ENCODE results near the gene MAP2K5. TPM values are rescaled to one million over a fixed set of nuclear protein-coding genes. Genes with fewer than 3 reads are reported as not detected.

The MAP2K5 gene
- total RNA-seq, 1 experiment from 2014 or later, result 15.0 TPM

DNA sequence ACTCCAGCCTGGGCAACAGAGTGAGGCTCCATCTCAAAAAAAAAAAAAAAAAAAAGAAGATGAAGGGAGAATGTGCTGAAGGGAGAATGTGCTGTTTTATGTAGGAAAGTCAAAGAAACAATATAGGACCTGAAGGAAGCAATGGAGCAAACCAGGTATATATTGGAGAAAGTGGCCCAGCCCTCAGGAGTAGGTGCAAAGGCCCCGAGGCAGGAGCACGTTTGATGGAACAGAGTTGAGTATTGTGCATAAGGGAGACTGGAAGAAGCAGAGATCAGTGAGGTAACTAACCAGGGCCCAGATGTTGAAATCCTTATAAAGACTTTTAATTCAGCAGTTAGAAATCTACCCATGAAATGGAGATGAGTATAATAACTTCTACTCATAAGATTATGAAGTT lies 79.6 kb downstream of the MAP2K5 start:
- Histone ChIP-seq H3K56ac (ENCODE audit: insufficient read length, low read depth, low read length) (no peak overlapping the region), H4K8ac (replicated peaks; ENCODE audit: insufficient read length, low read depth, low read length) (no peak overlapping the region), H3K79me1 (ENCODE audit: insufficient read depth, low read depth, low read length, poor library complexity, severe bottlenecking) (no peaks in the 10 kb centered on the region), H3K27ac (ENCODE audit: insufficient read length, low read depth, low read length) (no peak overlapping the region), H4K5ac (ENCODE audit: insufficient read length, low read depth, low read length) (no peak overlapping the region), H2BK120ac (ENCODE audit: low read depth, low read length, poor library complexity, severe bottlenecking) (no peak overlapping the region), H3K9ac (ENCODE audit: extremely low read depth, insufficient read length, low read length) (no peak overlapping the region), H2BK15ac (ENCODE audit: low read depth, low read length) (no peak overlapping the region), H3K14ac (ENCODE audit: insufficient read depth, low read length) (no peak overlapping the region), H2AK5ac (ENCODE audit: insufficient read length, low read length) (no peak overlapping the region), H3K23me2 (ENCODE audit: insufficient read length, low read depth, low read length, poor library complexity, severe bottlenecking) (no peaks in the 10 kb centered on the region), H3K9me3 (ENCODE audit: control insufficient read depth, low read depth, low read length) (no peaks in the 10 kb centered on the region), H2AFZ (ENCODE audit: low read length) (no peak overlapping the region), H3K23ac (ENCODE audit: insufficient read length, low read depth, low read length) (no peak overlapping the region), H4K91ac (ENCODE audit: insufficient read length, low read depth, low read length) (no peak overlapping the region), H3K79me2 (ENCODE audit: insufficient read depth, low read length) (no peaks in the 10 kb centered on the region), H3K4me2 (ENCODE audit: insufficient read depth, insufficient read length, low read length) (no peak overlapping the region), H3K18ac (ENCODE audit: insufficient read length, low read depth, low read length) (no peak overlapping the region), H4K20me1 (ENCODE audit: control insufficient read depth, insufficient read depth, insufficient read length) (no peaks in the 10 kb centered on the region), H2BK5ac (ENCODE audit: insufficient read length, low read length) (no peak overlapping the region), H3K4me1 (ENCODE audit: insufficient read depth, low read length) (no peaks in the 10 kb centered on the region), H2BK12ac (ENCODE audit: insufficient read length, low read depth, low read length) (no peak overlapping the region), H3K27me3 (ENCODE audit: insufficient read depth, low read length) (no peaks in the 10 kb centered on the region), H3K4ac (ENCODE audit: low read depth, low read length) (no peak overlapping the region), H3T11ph (ENCODE audit: low read length) (no peak overlapping the region), H2BK20ac (ENCODE audit: low read depth, low read length, poor library complexity, severe bottlenecking) (no peak overlapping the region)
- WGBS (ENCODE audit: extremely low coverage, insufficient read length, low lambda C conversion rate), result no CpG with 5 or more reads among the region's 2 CpGs
- no peaks in the 10 kb centered on the region for H3K27me3 Mint-ChIP-seq (ENCODE audit: low read depth)
- H3K36me3 Mint-ChIP-seq (ENCODE audit: insufficient read depth in 1 of 3, low read depth in 3 of 3), result peaks cover 0 to 5% (median 0%) of the 10 kb centered on the region in 3 experiments; a peak in 3 of 7 replicates
- no peak for DNase-seq
- TF ChIP-seq, protein P1, sequence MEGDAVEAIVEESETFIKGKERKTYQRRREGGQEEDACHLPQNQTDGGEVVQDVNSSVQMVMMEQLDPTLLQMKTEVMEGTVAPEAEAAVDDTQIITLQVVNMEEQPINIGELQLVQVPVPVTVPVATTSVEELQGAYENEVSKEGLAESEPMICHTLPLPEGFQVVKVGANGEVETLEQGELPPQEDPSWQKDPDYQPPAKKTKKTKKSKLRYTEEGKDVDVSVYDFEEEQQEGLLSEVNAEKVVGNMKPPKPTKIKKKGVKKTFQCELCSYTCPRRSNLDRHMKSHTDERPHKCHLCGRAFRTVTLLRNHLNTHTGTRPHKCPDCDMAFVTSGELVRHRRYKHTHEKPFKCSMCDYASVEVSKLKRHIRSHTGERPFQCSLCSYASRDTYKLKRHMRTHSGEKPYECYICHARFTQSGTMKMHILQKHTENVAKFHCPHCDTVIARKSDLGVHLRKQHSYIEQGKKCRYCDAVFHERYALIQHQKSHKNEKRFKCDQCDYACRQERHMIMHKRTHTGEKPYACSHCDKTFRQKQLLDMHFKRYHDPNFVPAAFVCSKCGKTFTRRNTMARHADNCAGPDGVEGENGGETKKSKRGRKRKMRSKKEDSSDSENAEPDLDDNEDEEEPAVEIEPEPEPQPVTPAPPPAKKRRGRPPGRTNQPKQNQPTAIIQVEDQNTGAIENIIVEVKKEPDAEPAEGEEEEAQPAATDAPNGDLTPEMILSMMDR (conservative IDR thresholded peaks at IDR 0.05), result no peak
- no peak overlapping the region for H3K27ac Mint-ChIP-seq
- no peaks in the 10 kb centered on the region for H3K4me1 Mint-ChIP-seq
- H3K4me3 Mint-ChIP-seq, result no peak overlapping the region
- no peaks in the 10 kb centered on the region for H3K9me3 Mint-ChIP-seq
